Nucleus accumbens (tissue), 56 donors: ENCODE measurements around the gene PHF21B.

Source experiments
- DNase-seq, 56 donors: peaks; one replicate each; lab custom pipeline; 2025; lab: John Stamatoyannopoulos, UW

Gene PHF21B

GRCh38 chr22:44994399-44995104 is 15.3 kb downstream of the PHF21B start:
- no peak for DNase-seq

- DNase-seq = no peak
These were observed 17.6 kb downstream of the PHF21B start for GRCh38 chr22:44992166-44992565.

DNA sequence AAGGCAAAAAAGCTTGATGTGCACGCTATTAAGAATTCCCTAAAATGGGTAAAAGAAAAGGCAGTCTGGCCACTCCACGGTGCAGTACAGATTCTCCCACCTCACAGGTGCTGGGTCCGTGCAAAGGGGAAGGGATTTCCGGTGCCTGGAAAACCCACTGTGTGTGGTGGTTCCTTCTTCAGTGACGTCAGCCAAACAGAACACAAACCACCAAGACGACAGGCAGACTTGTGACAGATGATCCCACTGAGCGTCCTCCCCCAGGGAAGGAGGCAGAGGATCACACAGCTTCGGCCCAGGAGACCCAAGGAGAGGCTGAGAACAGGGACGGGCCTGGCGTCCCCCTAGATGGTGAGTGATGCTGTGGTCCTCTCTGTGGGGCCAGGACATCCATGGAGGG is 18.6 kb downstream of the PHF21B start:
- DNase-seq = no peak

GRCh38 chr22:44990810-44991209 is 19.0 kb downstream of the PHF21B start:
- no peak for DNase-seq

- DNase-seq = no peak
These were observed 19.5 kb downstream of the PHF21B start for GRCh38 chr22:44990328-44990727.

DNA sequence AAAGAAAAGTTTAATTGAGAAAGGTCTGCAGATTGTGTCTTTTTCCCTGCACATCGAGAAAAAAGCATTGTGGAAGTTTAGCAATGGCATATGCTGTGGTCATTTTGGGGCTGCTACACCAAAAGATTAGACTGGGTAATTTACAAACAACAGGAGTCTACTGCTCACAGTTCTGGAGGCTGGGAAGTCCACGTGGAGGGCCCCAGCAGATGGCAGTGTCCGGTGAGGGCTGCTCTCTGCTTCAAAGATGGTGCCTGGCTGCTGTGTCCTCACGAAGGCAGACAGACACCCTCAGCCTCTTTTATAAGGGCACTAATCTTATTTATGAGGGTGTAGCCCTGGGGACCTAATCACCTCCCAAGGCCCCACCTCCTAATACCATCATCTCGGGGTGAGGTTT is 21.1 kb downstream of the PHF21B start:
- DNase-seq = no peak

- no peak for DNase-seq
These were observed 22.9 kb downstream of the PHF21B start for GRCh38 chr22:44986926-44987325.

DNA sequence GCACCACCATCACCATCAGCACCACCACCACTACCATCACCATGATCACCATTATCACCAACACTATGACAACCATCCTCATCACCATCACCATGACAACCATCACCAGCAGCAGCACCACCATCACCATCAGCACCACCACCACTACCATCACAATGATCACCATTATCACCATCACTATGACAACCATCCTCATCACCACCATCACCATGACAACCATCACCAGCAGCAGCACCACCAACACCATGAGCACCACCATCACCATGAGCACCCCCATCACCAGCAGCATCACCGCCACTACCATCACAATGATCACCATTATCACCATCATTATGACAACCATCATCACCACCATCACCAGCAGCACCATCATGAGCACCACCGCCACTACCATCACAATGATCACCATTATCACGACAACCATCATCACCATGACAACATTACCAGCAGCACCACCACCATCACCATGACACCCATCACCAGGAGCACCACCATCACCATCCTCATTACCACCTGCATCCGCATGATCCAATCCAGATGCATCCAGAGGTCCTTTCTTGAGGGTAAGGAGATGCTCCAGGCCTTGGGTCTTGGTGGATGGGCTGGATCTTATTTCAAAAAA is 23.8 kb downstream of the PHF21B start:
- DNase-seq = no peak

DNA sequence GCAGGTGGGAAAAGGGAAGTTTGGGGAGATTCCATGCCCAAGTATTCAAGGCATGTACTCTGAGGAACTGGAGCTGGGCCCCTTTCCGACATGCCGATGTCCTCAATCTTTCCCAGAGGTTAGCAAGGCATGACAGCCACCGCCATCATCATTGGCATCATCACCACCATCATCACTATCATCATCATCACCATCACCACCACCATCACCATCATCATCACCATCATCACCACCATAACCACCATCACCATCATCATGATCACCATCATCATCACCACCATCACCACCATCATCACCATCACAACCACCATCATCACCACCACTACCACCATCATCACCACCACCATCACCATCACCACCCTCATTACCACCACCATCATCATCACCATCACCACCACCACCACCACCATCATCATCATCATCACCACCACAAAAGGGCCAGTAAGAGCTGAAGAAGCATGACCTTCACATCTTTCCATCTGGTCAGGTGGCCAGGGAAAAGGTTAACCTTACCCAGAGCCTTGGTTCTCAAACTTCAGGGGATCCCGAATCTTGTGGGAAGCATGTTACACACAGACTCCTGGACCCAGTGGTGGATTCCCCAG is 25.8 kb downstream of the PHF21B start:
- DNase-seq = no peak

- DNase-seq = no peak
These were observed 27.4 kb downstream of the PHF21B start for GRCh38 chr22:44982445-44982844.

DNA sequence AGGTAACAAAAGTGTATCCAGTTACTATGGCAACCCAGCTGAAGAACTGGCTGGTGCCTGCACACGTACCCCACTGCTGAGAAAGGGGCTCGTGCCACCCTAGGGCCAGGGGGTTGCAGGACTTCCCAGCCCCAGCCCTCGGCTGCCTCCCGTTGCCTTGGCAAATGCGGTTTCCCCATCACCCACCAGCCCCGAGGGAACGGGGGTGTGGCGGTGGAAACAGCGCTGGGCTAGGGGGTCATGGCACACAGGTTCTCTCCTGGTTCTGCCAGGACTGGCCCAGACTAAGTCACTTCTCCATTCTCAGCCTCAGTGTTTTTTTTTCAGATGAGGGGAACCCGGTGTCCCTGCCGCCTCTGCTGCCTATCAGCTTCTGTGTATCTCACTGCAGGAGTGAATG is 27.9 kb downstream of the PHF21B start:
- DNase-seq = no peak

- no peak for DNase-seq
These were observed 30.7 kb downstream of the PHF21B start for GRCh38 chr22:44979154-44979553.

DNA sequence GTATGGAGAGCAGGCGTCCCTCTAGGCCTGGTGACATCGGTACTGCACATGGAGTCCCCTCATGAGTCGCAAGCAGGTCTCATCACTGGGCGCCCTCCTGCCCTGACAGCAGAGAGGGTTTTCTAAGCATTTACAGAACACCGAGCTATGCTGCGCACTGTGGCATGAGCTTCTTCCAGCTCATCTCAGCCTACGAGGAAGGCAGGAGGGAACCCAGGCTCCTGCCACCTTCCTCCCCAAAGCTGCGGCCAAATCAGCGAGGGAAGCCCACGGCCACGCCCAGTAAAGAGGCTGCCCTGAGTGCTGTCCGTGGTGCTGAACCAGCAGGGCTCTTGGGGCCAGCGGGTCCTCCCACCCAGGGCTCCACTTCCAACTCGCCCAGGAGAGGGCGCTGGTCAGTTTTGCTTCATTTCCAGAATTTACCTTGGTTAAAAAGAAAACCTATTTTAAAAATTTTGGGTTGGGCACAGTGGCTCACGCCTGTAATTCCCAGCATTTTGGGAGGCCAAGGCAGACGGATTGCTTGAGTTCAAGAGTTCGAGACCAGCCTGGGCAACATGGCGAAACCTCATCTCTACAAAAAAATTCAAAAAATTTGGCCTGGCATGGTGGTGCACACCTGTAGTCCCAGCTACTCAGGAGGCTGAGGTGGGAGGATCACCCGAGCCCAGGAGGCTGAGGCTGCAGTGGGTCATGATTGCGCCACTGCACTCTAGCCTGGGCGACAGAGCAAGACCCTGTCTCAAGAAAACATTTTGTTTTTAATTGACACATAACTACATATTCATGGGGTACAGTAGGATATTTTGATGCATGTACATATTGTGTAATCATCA is 34.2 kb downstream of the PHF21B start:
- peak in 47 of 56 donors; percentile 1 to 84 (median 35) for DNase-seq

- no peak for DNase-seq
These were observed 35.4 kb downstream of the PHF21B start for GRCh38 chr22:44974454-44974853.

DNA sequence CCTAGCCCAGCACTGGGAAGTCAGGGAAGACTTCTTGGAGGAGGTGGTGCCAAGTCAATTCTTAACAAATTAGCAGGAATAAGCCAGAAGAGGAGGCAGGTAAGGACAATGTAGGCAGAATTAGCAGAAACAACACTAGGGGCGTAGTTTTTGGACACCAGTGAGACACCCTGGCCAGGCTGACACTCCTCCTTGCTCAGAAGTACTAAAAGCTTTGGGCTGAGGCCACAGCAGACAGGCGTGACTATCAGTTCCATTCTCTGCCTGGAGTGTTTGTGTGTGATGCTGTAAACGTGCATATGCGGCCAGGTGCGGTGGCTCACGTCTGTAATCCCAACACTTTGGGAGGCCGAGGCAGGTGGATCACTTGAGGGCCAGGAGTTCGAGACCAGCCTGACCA is 36.0 kb downstream of the PHF21B start:
- DNase-seq = no peak

DNA sequence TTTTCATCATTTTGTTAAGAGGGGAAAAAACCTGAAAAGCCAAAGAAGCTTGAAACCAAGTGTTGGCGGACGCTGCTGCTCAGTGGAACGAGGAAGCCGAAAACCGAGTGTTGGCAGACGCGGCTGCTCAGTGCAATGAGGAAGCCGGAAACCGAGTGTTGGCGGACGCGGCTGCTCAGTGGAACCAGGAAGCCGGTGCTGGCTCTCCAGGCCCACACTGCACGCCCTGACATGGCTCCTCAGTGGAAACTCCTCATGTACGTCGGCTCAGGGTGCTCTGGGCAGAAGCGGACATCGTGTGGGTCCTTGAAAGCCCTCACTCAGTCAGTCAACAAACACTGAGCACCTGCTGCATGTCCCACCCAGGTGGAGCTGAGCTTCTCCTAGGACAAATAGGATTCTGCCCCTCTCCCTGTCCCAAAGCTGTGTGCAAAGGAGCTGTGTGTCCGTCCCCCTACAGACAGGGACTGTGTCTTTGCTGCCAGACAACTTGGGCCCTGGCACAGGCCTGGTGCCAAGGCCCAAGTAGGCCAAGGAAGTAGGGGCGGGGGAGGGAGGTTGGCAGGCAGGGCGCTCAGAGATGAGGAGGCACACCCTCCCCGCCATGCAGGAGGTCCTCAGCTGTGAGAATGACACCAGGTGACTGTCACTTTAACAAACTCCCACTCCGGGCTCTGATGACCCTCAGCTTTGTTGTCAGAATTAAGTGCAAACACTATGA is 37.3 kb downstream of the PHF21B start:
- peak in 16 of 56 donors; percentile 3 to 67 (median 28) for DNase-seq

DNA sequence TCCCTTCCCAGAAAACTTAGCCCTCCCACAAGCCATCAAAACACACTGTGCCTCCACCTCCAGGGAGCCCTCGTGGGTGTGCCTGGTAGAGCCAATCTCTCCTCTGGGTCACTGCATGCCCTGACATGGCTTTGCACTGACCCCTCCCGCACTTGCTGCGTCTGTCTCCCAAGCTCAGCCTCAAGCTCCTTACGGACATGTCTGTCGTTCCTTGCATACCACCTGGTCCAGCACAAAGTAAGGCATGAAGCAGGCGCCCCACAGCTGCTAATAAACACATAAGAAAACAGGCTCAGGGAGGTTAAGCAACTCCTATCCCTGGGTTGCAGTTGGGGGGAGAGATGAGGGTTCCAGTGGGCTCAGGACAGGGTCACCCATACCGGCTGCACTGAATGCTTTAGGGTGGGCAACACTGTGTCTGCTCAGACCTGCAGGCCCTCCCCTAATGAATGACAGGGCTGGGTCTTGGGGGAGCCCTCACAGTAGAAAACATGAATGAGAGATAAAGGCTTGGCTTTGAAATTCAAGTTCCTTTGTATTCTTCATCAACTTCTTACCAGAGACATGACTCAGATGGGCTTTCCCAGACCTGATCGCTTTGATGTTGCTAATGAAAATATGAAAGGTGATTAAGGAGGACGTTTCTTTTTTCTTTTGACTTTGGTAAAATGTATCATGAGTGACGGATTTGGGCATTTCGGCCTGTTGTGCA is 38.0 kb downstream of the PHF21B start:
- DNase-seq = no peak

DNA sequence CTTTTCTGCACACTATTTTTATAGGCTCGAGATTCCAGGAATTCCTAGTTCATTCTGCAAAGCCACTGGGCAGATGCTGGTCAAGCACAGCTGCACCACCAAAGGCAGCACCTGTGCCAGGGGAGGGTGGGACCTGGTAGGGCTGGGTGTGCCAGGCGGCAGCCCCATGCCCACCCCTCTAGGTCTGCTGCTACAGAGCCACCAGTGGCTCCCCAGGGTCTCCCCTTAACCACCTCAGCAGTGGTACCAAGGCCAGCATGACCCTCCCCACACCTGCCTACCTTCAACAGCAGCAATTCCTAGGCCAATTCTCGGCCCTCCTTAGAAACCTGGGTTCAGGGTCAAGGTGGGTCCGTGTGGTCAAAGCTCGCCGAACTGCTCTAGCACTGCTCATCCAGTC is 39.5 kb downstream of the PHF21B start:
- no peak for DNase-seq

DNA sequence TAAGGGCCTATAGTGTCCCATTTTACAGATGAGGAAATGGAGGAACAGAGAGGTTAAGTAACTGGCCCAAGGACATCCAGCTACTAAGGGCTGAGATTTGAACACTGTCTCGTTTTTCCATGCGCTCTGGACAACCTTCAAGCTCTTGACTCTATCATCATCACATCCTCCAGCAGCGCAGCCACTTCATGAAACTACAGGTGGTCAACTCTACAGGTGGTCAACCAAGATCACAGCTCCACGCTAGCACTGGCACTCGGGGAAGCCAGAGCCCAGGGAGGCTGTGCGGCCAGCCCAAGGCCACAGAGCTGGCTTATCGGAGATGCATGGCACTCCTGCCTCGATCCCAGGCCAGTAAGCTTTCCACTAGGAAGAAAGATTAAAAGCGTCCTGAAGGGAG is 40.0 kb downstream of the PHF21B start:
- DNase-seq = no peak

- DNase-seq = peak in 6 of 56 donors; percentile 10 to 31 (median 16)
These were observed 41.1 kb downstream of the PHF21B start for GRCh38 chr22:44968736-44969135.
